Esophagus muscularis mucosa (tissue), 2 donors: ENCODE measurements around the gene SH3YL1.

ENCODE experiments used
- POLR2A ChIP-seq: fragments of 450-650 bp; IDR thresholded peaks from one replicate; pipeline ENCODE4 v1.6.1; 2017; ENCODE audit warnings: antibody characterized with exemption, moderate library complexity, mild to moderate bottlenecking, low read depth
- POLR2AphosphoS5 ChIP-seq, 2 donors: sonication (generic); formaldehyde crosslinking; IDR thresholded peaks; one replicate each; pipeline ENCODE4 v1.6.1; 2017; ENCODE audit warnings: antibody characterized with exemption in 2 of 2

DNA sequence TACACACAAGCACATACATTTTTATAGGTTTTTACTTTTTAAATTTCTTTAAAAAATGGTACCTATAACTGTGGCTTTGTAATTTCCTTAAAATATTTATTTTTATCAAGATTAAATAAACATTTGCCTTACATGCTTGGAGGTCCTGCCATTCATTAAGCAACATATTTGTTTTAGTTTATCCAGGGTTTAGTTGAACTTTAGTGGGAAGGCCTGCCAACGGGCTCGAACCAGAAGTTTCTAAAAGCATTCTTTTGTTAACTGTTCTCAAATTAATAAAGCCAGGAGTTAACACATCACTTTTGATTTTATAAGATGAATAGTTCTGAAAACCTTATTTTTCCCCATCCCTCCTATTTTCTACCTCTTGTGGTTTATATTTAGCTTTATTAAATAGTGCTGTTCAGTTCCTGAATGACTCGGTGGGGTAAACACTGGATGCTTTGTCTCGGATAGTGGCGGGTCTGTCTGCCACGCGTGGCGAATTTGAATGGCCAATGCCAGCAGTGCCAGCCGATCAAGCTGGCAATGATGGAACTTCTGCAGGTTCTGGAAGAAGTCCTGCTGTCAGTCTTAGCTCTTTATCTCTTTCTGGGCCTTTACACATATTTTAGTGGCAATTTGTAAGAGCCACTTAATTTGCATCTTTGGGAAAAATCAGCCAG is 32.2 kb downstream of the SH3YL1 start:
- TF ChIP-seq POLR2AphosphoS5 (IDR thresholded peaks at IDR 0.05) (no peak), POLR2A (no peak)
